Liver (tissue), 3 donors: Measurements from ENCODE around the gene RUBCN.
"Not testable (repeated sequence)": the region's sequence is repeated elsewhere in the genome, so short reads cannot be mapped to it uniquely, and the experiment has no call there.

Source experiments
- FOXA1 ChIP-seq: IDR thresholded peaks from 2 replicates; pipeline ENCODE4 v1.6.1; 2016; ENCODE audit warnings: antibody characterized with exemption
- FOXA2 ChIP-seq: IDR thresholded peaks from 2 replicates; pipeline ENCODE4 v1.6.1; 2016; ENCODE audit warnings: antibody characterized with exemption
- GABPA ChIP-seq, 2 donors: IDR thresholded peaks in 1 of 2; conservative IDR thresholded peaks in 1 of 2; 2 replicates each; pipeline ENCODE4 v1.6.1; 2016; ENCODE audit warnings: antibody characterized with exemption in 2 of 2, mild to moderate bottlenecking in 1 of 2, moderate library complexity in 1 of 2
- HNF4A ChIP-seq, 2 donors: conservative IDR thresholded peaks; 2 replicates each; pipeline ENCODE4 v1.6.1; 2016; ENCODE audit warnings: antibody characterized with exemption in 2 of 2, mild to moderate bottlenecking in 2 of 2
- JUND ChIP-seq, 2 donors: IDR thresholded peaks; 2 replicates each; pipeline ENCODE4 v1.6.1; 2016; ENCODE audit warnings: antibody characterized with exemption in 2 of 2
- RAD21 ChIP-seq, 2 donors: IDR thresholded peaks; 2 replicates each; pipeline ENCODE4 v1.6.1; 2016; ENCODE audit warnings: antibody characterized with exemption in 2 of 2, mild to moderate bottlenecking in 2 of 2
- SP1 ChIP-seq: IDR thresholded peaks from 2 replicates; pipeline ENCODE4 v1.6.1; 2018; ENCODE audit warnings: antibody characterized with exemption, mild to moderate bottlenecking
- TAF1 ChIP-seq: conservative IDR thresholded peaks from 2 replicates; pipeline ENCODE4 v1.6.1; 2016; ENCODE audit warnings: antibody characterized with exemption, mild to moderate bottlenecking
- YY1 ChIP-seq: IDR thresholded peaks from 2 replicates; pipeline ENCODE4 v1.6.1; 2016; ENCODE audit warnings: antibody characterized with exemption, mild to moderate bottlenecking
- TF ChIP-seq, protein P1 (sequence below): fragments of 150-350 bp; IDR thresholded peaks from 2 replicates; pipeline ENCODE4 v1.5.1; 2017; ENCODE audit warnings: improper control_type of control experiment, low read depth, low read length; ENCODE audit not compliant: missing input control
- TF ChIP-seq, protein P2 (sequence below): IDR thresholded peaks from 2 replicates; pipeline ENCODE4 v1.6.1; 2016; ENCODE audit warnings: antibody characterized with exemption, mild to moderate bottlenecking
- TF ChIP-seq, protein P3 (sequence below): IDR thresholded peaks from 2 replicates; pipeline ENCODE4 v1.6.1; 2016; ENCODE audit warnings: antibody characterized with exemption
- donor health status: healthy.
- donor health status: healthy.

DNA sequence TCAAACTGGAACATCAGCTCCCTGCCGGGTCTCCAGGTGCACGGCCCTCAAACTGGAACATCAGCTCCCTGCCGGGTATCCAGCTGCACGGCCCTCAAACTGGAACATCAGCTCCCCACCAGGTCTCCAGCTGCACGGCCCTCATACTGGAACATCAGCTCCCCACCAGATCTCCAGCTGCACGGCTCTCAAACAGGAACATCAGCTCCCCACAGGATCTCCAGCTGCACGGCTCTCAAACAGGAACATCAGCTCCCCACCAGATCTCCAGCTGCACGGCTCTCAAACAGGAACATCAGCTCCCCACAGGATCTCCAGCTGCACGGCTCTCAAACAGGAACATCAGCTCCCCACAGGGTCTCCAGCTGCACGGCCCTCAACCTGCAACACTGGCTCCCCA lies 99.1 kb downstream of the RUBCN start:
- TF ChIP-seq, protein P1, sequence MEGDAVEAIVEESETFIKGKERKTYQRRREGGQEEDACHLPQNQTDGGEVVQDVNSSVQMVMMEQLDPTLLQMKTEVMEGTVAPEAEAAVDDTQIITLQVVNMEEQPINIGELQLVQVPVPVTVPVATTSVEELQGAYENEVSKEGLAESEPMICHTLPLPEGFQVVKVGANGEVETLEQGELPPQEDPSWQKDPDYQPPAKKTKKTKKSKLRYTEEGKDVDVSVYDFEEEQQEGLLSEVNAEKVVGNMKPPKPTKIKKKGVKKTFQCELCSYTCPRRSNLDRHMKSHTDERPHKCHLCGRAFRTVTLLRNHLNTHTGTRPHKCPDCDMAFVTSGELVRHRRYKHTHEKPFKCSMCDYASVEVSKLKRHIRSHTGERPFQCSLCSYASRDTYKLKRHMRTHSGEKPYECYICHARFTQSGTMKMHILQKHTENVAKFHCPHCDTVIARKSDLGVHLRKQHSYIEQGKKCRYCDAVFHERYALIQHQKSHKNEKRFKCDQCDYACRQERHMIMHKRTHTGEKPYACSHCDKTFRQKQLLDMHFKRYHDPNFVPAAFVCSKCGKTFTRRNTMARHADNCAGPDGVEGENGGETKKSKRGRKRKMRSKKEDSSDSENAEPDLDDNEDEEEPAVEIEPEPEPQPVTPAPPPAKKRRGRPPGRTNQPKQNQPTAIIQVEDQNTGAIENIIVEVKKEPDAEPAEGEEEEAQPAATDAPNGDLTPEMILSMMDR = not testable (repeated sequence)
- TF ChIP-seq TAF1; FOXA2; JUND (IDR thresholded peaks at IDR 0.05); RAD21 (IDR thresholded peaks at IDR 0.05); SP1; YY1; GABPA (IDR thresholded peaks at IDR 0.05 in 1 of 2, conservative IDR thresholded peaks at IDR 0.05 in 1 of 2); HNF4A (conservative IDR thresholded peaks at IDR 0.05); FOXA1: not testable (repeated sequence)
- TF ChIP-seq, protein P2, sequence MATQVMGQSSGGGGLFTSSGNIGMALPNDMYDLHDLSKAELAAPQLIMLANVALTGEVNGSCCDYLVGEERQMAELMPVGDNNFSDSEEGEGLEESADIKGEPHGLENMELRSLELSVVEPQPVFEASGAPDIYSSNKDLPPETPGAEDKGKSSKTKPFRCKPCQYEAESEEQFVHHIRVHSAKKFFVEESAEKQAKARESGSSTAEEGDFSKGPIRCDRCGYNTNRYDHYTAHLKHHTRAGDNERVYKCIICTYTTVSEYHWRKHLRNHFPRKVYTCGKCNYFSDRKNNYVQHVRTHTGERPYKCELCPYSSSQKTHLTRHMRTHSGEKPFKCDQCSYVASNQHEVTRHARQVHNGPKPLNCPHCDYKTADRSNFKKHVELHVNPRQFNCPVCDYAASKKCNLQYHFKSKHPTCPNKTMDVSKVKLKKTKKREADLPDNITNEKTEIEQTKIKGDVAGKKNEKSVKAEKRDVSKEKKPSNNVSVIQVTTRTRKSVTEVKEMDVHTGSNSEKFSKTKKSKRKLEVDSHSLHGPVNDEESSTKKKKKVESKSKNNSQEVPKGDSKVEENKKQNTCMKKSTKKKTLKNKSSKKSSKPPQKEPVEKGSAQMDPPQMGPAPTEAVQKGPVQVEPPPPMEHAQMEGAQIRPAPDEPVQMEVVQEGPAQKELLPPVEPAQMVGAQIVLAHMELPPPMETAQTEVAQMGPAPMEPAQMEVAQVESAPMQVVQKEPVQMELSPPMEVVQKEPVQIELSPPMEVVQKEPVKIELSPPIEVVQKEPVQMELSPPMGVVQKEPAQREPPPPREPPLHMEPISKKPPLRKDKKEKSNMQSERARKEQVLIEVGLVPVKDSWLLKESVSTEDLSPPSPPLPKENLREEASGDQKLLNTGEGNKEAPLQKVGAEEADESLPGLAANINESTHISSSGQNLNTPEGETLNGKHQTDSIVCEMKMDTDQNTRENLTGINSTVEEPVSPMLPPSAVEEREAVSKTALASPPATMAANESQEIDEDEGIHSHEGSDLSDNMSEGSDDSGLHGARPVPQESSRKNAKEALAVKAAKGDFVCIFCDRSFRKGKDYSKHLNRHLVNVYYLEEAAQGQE = not testable (repeated sequence)
- TF ChIP-seq, protein P3, sequence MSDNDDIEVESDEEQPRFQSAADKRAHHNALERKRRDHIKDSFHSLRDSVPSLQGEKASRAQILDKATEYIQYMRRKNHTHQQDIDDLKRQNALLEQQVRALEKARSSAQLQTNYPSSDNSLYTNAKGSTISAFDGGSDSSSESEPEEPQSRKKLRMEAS = not testable (repeated sequence)
